Neural crest cell (in vitro differentiated cells): Measurements from ENCODE around the gene GPX3. TPM values are rescaled to one million over a fixed set of nuclear protein-coding genes. Genes with fewer than 3 reads are reported as not detected.

ENCODE experiments used
- DNase-seq: peaks from one replicate; pipeline ENCODE4 v3.0.0; 2021; ENCODE audit warnings: low read depth, mixed read lengths, low spot score
- H3K27ac Mint-ChIP-seq: one replicate; pipeline ENCODE4 v1.8.0; 2021; ENCODE audit warnings: mild to moderate bottlenecking, mixed read lengths; ENCODE audit not compliant: unreplicated experiment
- H3K27me3 Mint-ChIP-seq: 2 replicates; pipeline ENCODE4 v1.8.0; 2021; ENCODE audit warnings: low read depth, mild to moderate bottlenecking, mixed read lengths
- H3K36me3 Mint-ChIP-seq: 2 replicates; pipeline ENCODE4 v1.8.0; 2021; ENCODE audit warnings: low read depth, mild to moderate bottlenecking, mixed read lengths
- H3K4me1 Mint-ChIP-seq: 2 replicates; pipeline ENCODE4 v1.8.0; 2021; ENCODE audit warnings: mixed read lengths
- H3K4me3 Mint-ChIP-seq: one replicate; pipeline ENCODE4 v1.8.0; 2021; ENCODE audit warnings: mild to moderate bottlenecking, mixed read lengths
- H3K9me3 Mint-ChIP-seq: 2 replicates; pipeline ENCODE4 v1.8.0; 2021; ENCODE audit warnings: mixed read lengths
- total RNA-seq: library from RNA; stranded (reverse); gene quantifications from 2 replicates; pipeline ENCODE4 v1.2.1, GENCODE V29; 2021
- TF ChIP-seq, protein P1 (sequence below): fragments of 200-600 bp; sonication (generic); conservative IDR thresholded peaks from 2 replicates; pipeline ENCODE4 v1.5.0; 2021; ENCODE audit warnings: antibody characterized with exemption, mild to moderate bottlenecking

GPX3 gene
- total RNA-seq, 1 donor from 2014 or later = 4.6 TPM

DNA sequence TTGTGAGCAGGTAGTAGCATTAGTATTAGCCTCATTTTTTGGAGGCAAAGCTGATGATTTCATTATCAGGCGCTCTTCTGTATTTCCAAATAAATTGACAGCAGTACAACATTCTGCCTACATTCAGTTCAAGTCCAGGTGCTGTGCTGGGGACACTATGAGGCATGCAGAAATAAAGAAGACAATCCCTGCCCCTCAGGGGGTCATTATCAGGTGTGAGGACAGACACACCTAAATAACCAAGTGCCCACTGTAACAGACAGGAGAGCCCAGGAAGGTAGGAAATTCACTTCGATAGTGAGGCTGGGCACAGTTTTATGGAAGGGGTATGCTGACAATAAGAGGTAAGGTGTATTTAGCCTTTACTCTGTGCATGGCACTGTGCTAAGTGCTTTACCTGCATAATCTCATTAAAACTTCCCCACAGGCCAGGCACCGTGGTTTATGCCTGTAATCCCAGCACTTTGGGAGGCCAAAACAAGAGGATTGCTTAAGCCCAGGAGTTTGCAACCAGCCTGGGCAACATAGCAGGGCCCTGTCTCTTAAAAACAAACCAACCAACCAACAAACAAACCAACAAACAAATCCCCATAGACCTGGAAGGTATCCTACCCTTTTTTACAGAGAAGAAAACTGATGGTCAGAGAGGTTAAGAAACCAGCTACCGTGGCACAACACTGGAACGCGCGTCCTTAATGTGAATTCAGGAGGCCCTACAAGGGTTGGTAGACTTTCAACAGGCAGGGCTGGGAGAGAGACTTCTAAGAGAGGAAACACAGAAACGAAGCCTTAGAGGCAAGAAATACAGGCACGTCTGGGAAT is 17.5 kb upstream of the GPX3 start:
- Mint-ChIP-seq H3K27ac (no peak overlapping the region), H3K4me1 (no peaks in the 10 kb centered on the region), H3K27me3 (peaks cover 3% of the 10 kb centered on the region), H3K4me3 (no peak overlapping the region), H3K9me3 (no peaks in the 10 kb centered on the region), H3K36me3 (no peaks in the 10 kb centered on the region)
- DNase-seq = no peak
- TF ChIP-seq, protein P1, sequence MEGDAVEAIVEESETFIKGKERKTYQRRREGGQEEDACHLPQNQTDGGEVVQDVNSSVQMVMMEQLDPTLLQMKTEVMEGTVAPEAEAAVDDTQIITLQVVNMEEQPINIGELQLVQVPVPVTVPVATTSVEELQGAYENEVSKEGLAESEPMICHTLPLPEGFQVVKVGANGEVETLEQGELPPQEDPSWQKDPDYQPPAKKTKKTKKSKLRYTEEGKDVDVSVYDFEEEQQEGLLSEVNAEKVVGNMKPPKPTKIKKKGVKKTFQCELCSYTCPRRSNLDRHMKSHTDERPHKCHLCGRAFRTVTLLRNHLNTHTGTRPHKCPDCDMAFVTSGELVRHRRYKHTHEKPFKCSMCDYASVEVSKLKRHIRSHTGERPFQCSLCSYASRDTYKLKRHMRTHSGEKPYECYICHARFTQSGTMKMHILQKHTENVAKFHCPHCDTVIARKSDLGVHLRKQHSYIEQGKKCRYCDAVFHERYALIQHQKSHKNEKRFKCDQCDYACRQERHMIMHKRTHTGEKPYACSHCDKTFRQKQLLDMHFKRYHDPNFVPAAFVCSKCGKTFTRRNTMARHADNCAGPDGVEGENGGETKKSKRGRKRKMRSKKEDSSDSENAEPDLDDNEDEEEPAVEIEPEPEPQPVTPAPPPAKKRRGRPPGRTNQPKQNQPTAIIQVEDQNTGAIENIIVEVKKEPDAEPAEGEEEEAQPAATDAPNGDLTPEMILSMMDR = no peak

DNA sequence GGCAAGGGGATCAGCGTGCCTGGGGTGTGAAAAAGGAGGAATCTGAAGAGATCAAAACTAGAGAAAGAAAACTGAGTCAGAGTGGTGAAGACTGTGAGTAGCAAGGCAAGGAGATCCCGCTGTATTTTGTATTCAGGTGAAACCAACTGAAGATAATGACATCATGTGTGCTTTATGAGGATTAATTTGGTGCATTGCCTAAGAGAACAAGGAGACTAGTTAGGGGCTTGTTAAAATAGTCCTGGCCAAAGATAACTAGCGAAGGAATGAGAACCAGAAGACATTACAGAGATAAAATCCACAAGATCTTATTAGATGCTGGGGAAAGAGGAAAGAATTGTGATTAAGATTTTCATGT is 16.9 kb upstream of the GPX3 start:
- no peak for DNase-seq
- H3K36me3 Mint-ChIP-seq = no peaks in the 10 kb centered on the region
- H3K4me3 Mint-ChIP-seq = no peak overlapping the region
- no peaks in the 10 kb centered on the region for H3K9me3 Mint-ChIP-seq
- no peaks in the 10 kb centered on the region for H3K4me1 Mint-ChIP-seq
- H3K27me3 Mint-ChIP-seq = peaks cover 3% of the 10 kb centered on the region
- H3K27ac Mint-ChIP-seq = no peak overlapping the region
- TF ChIP-seq, protein P1 = no peak

DNA sequence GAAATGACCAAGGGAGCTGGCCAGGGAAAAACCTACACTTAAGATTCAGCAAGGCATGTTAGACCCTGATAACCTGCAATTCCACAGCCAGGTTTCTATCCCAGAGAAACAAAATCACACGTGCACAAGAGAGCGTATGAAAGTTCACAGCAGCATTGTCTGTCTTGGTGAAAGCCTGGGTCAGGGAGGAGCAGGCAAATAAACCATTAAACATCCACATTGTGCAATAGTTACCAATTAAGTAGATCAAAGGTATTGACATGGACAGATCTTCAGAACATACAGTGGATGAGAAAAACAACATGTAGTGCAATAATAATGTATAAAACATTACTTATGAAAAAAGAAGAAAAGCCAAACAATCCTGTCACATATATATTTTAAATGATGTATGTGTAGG is 15.9 kb upstream of the GPX3 start:
- DNase-seq = no peak
- peaks cover 6% of the 10 kb centered on the region for H3K4me1 Mint-ChIP-seq
- H3K36me3 Mint-ChIP-seq = no peaks in the 10 kb centered on the region
- no peak overlapping the region for H3K4me3 Mint-ChIP-seq
- TF ChIP-seq, protein P1 = no peak
- H3K27ac Mint-ChIP-seq = no peak overlapping the region
- H3K27me3 Mint-ChIP-seq = peaks cover 3% of the 10 kb centered on the region
- no peaks in the 10 kb centered on the region for H3K9me3 Mint-ChIP-seq

DNA sequence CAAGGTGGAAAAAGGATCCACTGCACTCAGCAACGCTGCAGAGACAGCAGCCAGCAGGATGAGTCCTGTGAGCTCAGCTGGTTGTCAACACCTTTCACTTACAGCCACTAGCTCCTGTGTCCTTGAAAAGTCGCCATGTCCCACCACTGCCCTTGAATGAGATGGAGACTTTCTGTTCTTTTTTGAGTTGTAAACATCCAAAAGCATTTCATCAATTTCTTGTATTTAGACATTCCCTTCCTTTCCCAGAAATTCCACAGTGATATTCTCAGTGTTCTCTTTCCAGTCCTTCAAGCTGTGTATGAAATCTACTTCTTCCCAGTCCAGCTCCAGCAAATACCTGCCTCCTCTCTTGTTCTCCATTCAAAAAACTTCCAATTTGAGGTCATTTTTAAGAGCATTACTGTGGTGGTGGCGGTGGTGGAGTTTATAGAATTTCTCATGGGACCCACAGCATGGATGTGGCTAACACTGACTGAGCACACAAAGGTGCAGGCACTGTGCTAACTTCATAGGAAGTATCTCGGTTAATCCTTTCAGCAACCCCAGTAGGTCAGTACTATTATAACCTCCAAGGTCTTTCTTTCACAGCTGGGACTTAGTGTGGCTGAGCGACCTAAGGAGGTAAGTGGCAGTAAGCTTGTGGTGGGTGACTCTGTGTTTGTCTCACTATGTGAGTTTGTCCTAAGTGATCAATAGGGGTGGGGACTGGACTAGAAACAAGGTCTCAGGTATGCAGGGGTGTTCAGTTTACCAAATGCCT is 15.0 kb upstream of the GPX3 start:
- H3K36me3 Mint-ChIP-seq = no peaks in the 10 kb centered on the region
- DNase-seq = no peak
- no peaks in the 10 kb centered on the region for H3K27me3 Mint-ChIP-seq
- peaks cover 7% of the 10 kb centered on the region for H3K4me1 Mint-ChIP-seq
- H3K27ac Mint-ChIP-seq = no peak overlapping the region
- TF ChIP-seq, protein P1 = no peak
- H3K4me3 Mint-ChIP-seq = no peak overlapping the region
- H3K9me3 Mint-ChIP-seq = no peaks in the 10 kb centered on the region

DNA sequence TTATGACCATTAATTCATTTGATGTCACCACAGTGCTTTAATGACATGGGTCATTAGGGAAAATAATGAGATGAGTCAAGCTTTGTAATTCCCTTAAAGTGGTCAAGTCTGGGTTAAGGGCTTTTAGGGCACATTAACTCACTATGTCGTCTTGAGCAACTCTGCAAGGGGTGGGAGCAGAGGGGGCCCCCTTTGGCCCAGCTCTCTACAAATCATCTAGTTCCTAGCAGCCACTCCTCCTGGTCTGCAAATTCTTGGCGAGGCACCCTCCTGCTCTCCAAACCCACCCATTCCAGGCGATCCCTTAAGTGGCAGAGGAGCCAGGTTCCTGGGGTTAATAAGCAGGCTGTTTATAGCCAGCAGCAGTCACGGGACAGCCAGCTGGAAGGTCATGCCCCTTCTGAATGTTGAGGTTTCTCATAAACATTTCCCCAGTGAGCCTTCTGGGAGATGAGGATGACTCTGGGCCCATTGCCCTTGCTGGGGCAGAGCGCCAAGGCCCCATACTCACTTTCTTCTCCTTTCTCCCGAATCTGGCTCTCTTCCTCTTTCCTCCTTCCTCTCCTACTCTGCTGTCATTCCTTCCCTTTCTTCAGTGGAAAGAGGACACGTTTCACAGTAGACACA is 14.3 kb upstream of the GPX3 start:
- Mint-ChIP-seq H3K4me1 (peaks cover 7% of the 10 kb centered on the region), H3K4me3 (no peak overlapping the region), H3K27me3 (no peaks in the 10 kb centered on the region), H3K36me3 (no peaks in the 10 kb centered on the region), H3K27ac (no peak overlapping the region), H3K9me3 (no peaks in the 10 kb centered on the region)
- no peak for DNase-seq
- TF ChIP-seq, protein P1 = no peak
